SK-N-SH treated with all-trans-retinoic acid at 6 μM for 48 hours (cell line): ENCODE measurements around the gene GTF3C2.

Source experiments
- ATAC-seq: fragments of 200-7000 bp; cut with Tn5 transposase; 3 replicates; pipeline ENCODE4 v1.9.1; 2020; ENCODE audit warnings: mild to moderate bottlenecking, moderate library complexity
- ARNTL ChIP-seq: fragments of 450-650 bp; formaldehyde crosslinking; IDR thresholded peaks from 2 replicates; pipeline ENCODE4 v1.5.0; 2020; ENCODE audit warnings: low read depth, mild to moderate bottlenecking, moderate library complexity, borderline replicate concordance
- BACH2 ChIP-seq: fragments of 250-450 bp; sonication (Bioruptor Pico); IDR thresholded peaks from 2 replicates; pipeline ENCODE4 v1.9.0; 2021; ENCODE audit warnings: mild to moderate bottlenecking, borderline replicate concordance
- CREB5 ChIP-seq: fragments of 250-450 bp; sonication (Bioruptor Pico); IDR thresholded peaks from 2 replicates; pipeline ENCODE4 v1.5.1; 2020; ENCODE audit warnings: low read depth, mild to moderate bottlenecking, moderate library complexity
- CSDC2 ChIP-seq: fragments of 250-450 bp; sonication (Bioruptor Pico); IDR thresholded peaks from 2 replicates; pipeline ENCODE4 v1.5.0; 2020; ENCODE audit warnings: mild to moderate bottlenecking, moderate library complexity
- ESRRG ChIP-seq: fragments of 250-450 bp; sonication (Bioruptor Pico); IDR thresholded peaks from 2 replicates; pipeline ENCODE4 v1.6.1; 2021; ENCODE audit warnings: mild to moderate bottlenecking
- GLIS3 ChIP-seq: fragments of 250-450 bp; sonication (Bioruptor Pico); IDR thresholded peaks from 2 replicates; pipeline ENCODE4 v1.5.0; 2020; ENCODE audit warnings: mild to moderate bottlenecking, moderate library complexity
- ISL1 ChIP-seq: fragments of 250-450 bp; sonication (Bioruptor Pico); IDR thresholded peaks from 2 replicates; pipeline ENCODE4 v2.1.2; 2022; ENCODE audit warnings: mild to moderate bottlenecking, moderate library complexity
- POU6F1 ChIP-seq: fragments of 250-450 bp; sonication (Bioruptor Pico); IDR thresholded peaks from 2 replicates; pipeline ENCODE4 v1.8.0; 2021; ENCODE audit warnings: low read depth, mild to moderate bottlenecking, moderate library complexity, borderline replicate concordance
- PPARA ChIP-seq: fragments of 250-450 bp; sonication (Bioruptor Pico); IDR thresholded peaks from 2 replicates; pipeline ENCODE4 v1.5.0; 2020; ENCODE audit warnings: mild to moderate bottlenecking, borderline replicate concordance
- RARB ChIP-seq: fragments of 250-450 bp; sonication (Bioruptor Pico); IDR thresholded peaks from 2 replicates; pipeline ENCODE4 v1.8.0; 2021; ENCODE audit warnings: mild to moderate bottlenecking, moderate library complexity
- SNAI2 ChIP-seq: fragments of 250-450 bp; sonication (Bioruptor Pico); IDR thresholded peaks from 2 replicates; pipeline ENCODE4 v1.5.0; 2020; ENCODE audit warnings: mild to moderate bottlenecking, moderate library complexity
- TCF4 ChIP-seq: fragments of 250-450 bp; sonication (Bioruptor Pico); IDR thresholded peaks from 2 replicates; pipeline ENCODE4 v1.8.0; 2021; ENCODE audit warnings: mild to moderate bottlenecking, moderate library complexity, borderline replicate concordance
- TOX ChIP-seq: fragments of 250-450 bp; sonication (Bioruptor Pico); IDR thresholded peaks from 2 replicates; pipeline ENCODE4 v1.8.0; 2021; ENCODE audit warnings: mild to moderate bottlenecking, moderate library complexity, borderline replicate concordance
- TSHZ2 ChIP-seq: fragments of 250-450 bp; sonication (Bioruptor Pico); IDR thresholded peaks from 2 replicates; pipeline ENCODE4 v1.5.0; 2020; ENCODE audit warnings: mild to moderate bottlenecking, moderate library complexity
- ZFP3 ChIP-seq: fragments of 250-450 bp; sonication (Bioruptor Pico); IDR thresholded peaks from 2 replicates; pipeline ENCODE4 v1.5.0; 2020; ENCODE audit warnings: mild to moderate bottlenecking, moderate library complexity
- ZFP30 ChIP-seq: fragments of 450-650 bp; formaldehyde crosslinking; IDR thresholded peaks from 2 replicates; pipeline ENCODE4 v1.5.0; 2022; ENCODE audit warnings: mild to moderate bottlenecking, moderate library complexity
- ZNF565 ChIP-seq: fragments of 450-650 bp; formaldehyde crosslinking; conservative IDR thresholded peaks from 2 replicates; pipeline ENCODE4 v1.5.0; 2020; ENCODE audit warnings: low read depth, mild to moderate bottlenecking, moderate library complexity
- ZNF70 ChIP-seq: fragments of 450-650 bp; formaldehyde crosslinking; IDR thresholded peaks from 2 replicates; pipeline ENCODE4 v1.5.0; 2020; ENCODE audit warnings: mild to moderate bottlenecking, moderate library complexity
- ZNF8 ChIP-seq: fragments of 450-650 bp; formaldehyde crosslinking; IDR thresholded peaks from 2 replicates; pipeline ENCODE4 v1.5.0; 2020; ENCODE audit warnings: mild to moderate bottlenecking, moderate library complexity
- TF ChIP-seq, protein P1 (sequence below): fragments of 250-450 bp; sonication (Bioruptor Pico); IDR thresholded peaks from 2 replicates; pipeline ENCODE4 v1.5.1; 2021; ENCODE audit warnings: mild to moderate bottlenecking, moderate library complexity
- TF ChIP-seq, protein P2 (sequence below): fragments of 250-450 bp; sonication (Bioruptor Pico); IDR thresholded peaks from 2 replicates; pipeline ENCODE4 v1.8.0; 2020; ENCODE audit warnings: mild to moderate bottlenecking, moderate library complexity, borderline replicate concordance

Gene GTF3C2

GRCh38 chr2:27306136-27306535 is 50.4 kb downstream of the GTF3C2 start:
- no peak for ATAC-seq
- TF ChIP-seq, protein P1, sequence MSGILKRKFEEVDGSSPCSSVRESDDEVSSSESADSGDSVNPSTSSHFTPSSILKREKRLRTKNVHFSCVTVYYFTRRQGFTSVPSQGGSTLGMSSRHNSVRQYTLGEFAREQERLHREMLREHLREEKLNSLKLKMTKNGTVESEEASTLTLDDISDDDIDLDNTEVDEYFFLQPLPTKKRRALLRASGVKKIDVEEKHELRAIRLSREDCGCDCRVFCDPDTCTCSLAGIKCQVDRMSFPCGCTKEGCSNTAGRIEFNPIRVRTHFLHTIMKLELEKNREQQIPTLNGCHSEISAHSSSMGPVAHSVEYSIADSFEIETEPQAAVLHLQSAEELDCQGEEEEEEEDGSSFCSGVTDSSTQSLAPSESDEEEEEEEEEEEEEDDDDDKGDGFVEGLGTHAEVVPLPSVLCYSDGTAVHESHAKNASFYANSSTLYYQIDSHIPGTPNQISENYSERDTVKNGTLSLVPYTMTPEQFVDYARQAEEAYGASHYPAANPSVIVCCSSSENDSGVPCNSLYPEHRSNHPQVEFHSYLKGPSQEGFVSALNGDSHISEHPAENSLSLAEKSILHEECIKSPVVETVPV (CRISPR knock-in tag), result no peak
- no peak for TF ChIP-seq ESRRG (CRISPR knock-in tag)
- no peak for TF ChIP-seq ZFP30 (CRISPR knock-in tag)
- no peak for TF ChIP-seq ARNTL
- no peak for TF ChIP-seq ZNF70 (CRISPR knock-in tag)
- TF ChIP-seq ZFP3 (CRISPR knock-in tag), result no peak
- no peak for TF ChIP-seq PPARA
- no peak for TF ChIP-seq ZNF565 (CRISPR knock-in tag)
- TF ChIP-seq GLIS3 (CRISPR knock-in tag), result no peak
- no peak for TF ChIP-seq BACH2 (CRISPR knock-in tag)
- TF ChIP-seq POU6F1 (CRISPR knock-in tag), result no peak
- no peak for TF ChIP-seq ISL1 (CRISPR knock-in tag)
- no peak for TF ChIP-seq ZNF8 (CRISPR knock-in tag)
- no peak for TF ChIP-seq TSHZ2 (CRISPR knock-in tag)
- TF ChIP-seq SNAI2 (CRISPR knock-in tag), result no peak
- no peak for TF ChIP-seq TOX

GRCh38 chr2:27305516-27305915 is 51.0 kb downstream of the GTF3C2 start:
- ATAC-seq, result no peak
- TF ChIP-seq TCF4 (CRISPR knock-in tag) (no peak), POU6F1 (CRISPR knock-in tag) (no peak), CSDC2 (CRISPR knock-in tag) (no peak), CREB5 (no peak), RARB (CRISPR knock-in tag) (no peak)
- TF ChIP-seq, all 23 proteins: peak for 0

DNA sequence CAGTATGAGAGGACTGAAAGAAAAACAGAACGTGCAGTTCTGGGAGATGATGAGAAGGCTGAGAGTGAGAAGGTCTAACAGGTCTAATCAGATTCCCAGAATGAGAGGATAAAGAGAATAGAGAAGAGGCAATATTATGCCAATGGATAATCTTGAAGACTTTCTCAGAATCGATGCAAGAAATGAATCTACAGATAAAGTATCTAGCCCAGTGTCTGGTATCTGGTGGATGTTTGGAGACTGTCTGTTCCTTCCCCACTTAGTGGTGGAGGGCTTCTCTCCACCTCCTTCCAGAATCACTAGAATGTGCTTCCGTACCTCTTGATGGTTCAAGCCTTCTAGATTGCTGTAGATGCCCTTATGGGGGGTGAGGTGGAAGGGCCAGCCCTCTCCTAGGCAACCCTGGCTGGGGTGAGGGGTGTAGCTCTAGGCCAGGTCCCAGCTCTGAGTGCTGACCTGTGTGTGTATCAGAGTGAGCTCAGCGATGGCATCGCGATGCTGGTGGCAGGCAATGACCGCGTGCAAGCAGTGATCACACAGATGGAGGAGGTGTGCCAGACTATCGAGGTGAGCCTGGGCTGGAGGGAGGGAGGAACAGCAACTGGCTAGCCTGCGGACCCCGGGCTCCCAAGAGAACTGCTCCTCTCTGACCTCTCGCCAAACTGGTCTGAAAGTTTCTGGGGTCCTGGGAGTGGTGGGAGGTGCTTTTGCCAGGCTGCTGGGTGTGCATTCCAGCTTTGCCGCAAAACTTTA is 51.9 kb downstream of the GTF3C2 start:
- ATAC-seq, result no peak
- TF ChIP-seq ZNF565 (CRISPR knock-in tag) (no peak), PPARA (no peak), ZNF70 (CRISPR knock-in tag) (no peak), TOX (no peak), ZFP30 (CRISPR knock-in tag) (no peak), CREB5 (no peak), POU6F1 (CRISPR knock-in tag) (no peak), CSDC2 (CRISPR knock-in tag) (no peak), ZFP3 (CRISPR knock-in tag) (no peak)
- TF ChIP-seq, protein P2, sequence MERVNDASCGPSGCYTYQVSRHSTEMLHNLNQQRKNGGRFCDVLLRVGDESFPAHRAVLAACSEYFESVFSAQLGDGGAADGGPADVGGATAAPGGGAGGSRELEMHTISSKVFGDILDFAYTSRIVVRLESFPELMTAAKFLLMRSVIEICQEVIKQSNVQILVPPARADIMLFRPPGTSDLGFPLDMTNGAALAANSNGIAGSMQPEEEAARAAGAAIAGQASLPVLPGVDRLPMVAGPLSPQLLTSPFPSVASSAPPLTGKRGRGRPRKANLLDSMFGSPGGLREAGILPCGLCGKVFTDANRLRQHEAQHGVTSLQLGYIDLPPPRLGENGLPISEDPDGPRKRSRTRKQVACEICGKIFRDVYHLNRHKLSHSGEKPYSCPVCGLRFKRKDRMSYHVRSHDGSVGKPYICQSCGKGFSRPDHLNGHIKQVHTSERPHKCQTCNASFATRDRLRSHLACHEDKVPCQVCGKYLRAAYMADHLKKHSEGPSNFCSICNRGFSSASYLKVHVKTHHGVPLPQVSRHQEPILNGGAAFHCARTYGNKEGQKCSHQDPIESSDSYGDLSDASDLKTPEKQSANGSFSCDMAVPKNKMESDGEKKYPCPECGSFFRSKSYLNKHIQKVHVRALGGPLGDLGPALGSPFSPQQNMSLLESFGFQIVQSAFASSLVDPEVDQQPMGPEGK (CRISPR knock-in tag), result no peak
- TF ChIP-seq, protein P1 (CRISPR knock-in tag), result no peak
